ENCODE data around the gene LRFN2.

Gene LRFN2

DNA sequence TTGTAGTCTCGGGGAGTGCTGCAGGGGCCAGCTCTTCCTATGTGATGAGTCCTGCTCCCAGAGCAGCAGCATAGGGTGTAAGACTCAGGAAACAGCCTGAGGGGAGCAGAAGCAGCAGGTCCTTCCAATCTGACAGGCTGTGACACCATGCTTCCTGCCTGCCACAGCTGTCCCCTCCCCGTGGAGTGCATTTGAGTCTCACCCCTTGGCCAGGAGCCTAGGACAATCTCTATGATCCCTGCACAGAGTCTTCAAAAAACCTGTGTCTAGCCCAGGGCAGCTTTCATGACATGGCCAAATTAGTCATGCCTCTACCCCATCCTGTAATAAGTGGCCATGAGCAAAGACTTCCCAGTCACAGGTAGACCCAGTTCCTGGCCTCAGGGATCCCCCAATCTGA, 23.1 kb upstream of the LRFN2 start:
- DNase-seq (ENCODE audit: low read depth): no peak
- no peak overlapping the region for H3K4me3 ChIP-seq (ENCODE audit: low read length)
- TF ChIP-seq, protein P1, sequence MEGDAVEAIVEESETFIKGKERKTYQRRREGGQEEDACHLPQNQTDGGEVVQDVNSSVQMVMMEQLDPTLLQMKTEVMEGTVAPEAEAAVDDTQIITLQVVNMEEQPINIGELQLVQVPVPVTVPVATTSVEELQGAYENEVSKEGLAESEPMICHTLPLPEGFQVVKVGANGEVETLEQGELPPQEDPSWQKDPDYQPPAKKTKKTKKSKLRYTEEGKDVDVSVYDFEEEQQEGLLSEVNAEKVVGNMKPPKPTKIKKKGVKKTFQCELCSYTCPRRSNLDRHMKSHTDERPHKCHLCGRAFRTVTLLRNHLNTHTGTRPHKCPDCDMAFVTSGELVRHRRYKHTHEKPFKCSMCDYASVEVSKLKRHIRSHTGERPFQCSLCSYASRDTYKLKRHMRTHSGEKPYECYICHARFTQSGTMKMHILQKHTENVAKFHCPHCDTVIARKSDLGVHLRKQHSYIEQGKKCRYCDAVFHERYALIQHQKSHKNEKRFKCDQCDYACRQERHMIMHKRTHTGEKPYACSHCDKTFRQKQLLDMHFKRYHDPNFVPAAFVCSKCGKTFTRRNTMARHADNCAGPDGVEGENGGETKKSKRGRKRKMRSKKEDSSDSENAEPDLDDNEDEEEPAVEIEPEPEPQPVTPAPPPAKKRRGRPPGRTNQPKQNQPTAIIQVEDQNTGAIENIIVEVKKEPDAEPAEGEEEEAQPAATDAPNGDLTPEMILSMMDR (conservative IDR thresholded peaks at IDR 0.05; ENCODE audit: low read length): no peak

DNA sequence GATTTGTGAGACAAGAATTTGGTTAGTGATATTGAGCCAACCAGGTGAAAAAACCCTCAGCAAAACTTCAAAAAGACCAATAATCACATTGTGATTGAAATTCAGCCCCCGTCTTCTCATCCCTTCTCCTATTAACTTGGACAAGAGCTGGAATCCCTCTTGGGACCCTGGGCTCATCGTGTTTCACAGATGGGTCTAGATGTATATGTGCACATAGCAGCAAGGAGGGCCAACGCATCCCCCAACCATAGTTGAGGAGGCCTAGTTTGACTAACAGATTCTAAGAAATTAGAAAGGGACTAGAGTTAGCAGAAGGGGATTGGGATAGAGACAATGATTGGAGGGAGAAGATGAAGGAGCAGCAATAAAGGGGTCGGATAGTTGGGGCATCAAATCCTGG, 19.8 kb upstream of the LRFN2 start:
- no peak for DNase-seq (ENCODE audit: low read depth)
- TF ChIP-seq, protein P1 (conservative IDR thresholded peaks at IDR 0.05; ENCODE audit: low read length): no peak

DNA sequence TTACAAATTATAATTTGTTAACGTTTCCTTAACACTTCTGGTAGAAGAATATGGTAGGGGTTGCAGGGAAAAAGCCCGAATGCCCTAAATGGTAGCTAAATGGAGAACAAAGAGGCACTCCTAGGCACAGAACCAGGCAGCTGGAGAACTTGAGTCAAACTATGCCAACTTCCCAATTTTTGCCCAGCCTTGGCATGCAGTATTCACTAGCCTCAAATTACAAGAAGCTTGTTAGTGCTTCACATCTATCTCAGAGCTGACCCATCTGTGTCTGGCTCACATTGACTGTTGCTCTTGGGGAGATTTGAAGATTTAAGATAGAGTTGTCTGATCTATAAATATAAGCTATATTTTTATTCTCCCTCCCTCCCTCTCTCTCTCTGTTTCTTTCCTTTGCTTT, 19.4 kb upstream of the LRFN2 start:
- TF ChIP-seq, protein P1 (conservative IDR thresholded peaks at IDR 0.05; ENCODE audit: low read length): no peak
- H3K4me3 ChIP-seq (ENCODE audit: low read length): no peak overlapping the region
- DNase-seq (ENCODE audit: low read depth): no peak

More for the DNA sequence above, 19.8 kb upstream of the LRFN2 start:
- no peak overlapping the region for H3K4me3 ChIP-seq (ENCODE audit: low read length)

DNA sequence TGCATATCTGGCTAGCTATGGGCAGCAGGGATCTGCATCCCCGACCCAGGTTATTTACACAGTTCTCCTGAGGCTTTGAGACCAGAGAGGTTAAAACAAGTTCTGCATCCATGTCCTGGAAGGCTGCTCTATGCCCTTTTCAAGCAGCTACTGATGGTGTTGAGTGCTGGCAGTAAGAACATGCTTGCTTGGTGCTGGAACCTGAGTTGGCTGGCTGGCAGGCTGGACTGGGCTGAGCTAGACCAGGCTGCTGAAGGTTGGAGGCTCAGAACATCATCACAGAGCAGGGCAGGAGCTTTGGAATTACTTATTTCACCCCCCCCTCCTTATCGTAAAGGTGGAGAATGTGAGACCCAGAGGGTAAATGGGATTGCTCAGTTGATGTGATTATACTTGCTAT, 16.9 kb upstream of the LRFN2 start:
- TF ChIP-seq, protein P1 (conservative IDR thresholded peaks at IDR 0.05; ENCODE audit: low read length): no peak
- H3K4me3 ChIP-seq (ENCODE audit: low read length): no peak overlapping the region
- no peak for DNase-seq (ENCODE audit: low read depth)

DNA sequence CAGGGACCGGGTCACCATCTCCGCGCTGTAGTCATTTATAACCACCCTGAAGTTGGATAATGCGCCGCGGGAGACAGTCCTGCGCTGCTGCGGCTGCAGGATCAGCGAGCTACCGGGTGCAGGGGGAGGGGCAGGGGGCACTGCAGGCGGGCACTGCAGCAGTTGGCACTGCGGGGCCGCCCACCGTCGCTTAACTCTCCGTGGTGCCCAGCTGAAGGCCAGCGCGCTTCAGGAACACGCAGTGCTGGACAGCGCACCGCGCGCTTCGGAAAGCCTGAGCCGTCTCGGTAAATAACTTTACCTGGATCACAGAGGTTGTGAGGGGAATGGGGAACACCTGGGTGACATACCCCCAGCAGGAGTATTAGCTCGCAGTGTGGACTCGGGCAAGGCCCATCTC, 12.4 kb upstream of the LRFN2 start:
- DNase-seq (ENCODE audit: low read depth): no peak
- no peak overlapping the region for H3K4me3 ChIP-seq (ENCODE audit: low read length)
- TF ChIP-seq, protein P1 (conservative IDR thresholded peaks at IDR 0.05; ENCODE audit: low read length): no peak

DNA sequence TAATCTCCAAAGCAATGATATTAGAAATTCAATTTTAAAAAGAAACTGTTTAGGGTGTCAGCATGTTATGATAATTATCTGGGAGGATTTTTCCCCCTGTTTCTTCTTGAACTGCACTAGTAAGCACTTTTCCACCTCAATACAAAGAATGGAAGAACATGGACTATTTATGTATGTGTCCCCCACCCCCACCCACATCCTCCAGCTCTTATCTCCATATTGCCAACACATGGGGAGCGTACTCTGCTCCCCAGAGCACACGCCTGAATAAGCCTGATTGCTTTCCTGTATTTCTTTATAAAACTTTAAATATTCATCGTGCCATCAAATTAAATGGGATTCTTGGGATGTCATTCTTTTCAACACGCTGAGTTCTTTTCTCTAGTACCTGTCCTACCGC, 11.4 kb upstream of the LRFN2 start:
- H3K4me3 ChIP-seq (ENCODE audit: low read length): no peak overlapping the region
- TF ChIP-seq, protein P1 (conservative IDR thresholded peaks at IDR 0.05; ENCODE audit: low read length): no peak
- DNase-seq (ENCODE audit: low read depth): no peak

DNA sequence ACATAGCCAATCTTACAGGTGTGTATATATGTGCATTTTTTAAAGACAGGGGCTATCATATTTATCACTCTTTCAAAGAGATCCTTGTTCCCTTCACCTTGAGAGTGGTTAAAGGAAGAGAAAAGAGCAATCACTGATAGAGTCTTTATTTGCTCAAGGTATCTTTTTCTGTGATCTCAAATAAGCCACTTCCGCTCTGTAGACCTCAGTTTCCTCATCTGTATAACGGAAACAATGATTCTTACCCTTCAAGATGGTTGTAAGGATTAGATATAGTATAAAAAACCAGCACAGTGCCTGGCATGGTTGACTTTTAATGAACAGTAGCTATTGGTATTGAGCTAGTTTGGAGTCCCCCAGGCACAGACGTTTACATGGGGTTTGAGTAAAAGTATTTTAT, 10.1 kb upstream of the LRFN2 start:
- DNase-seq (ENCODE audit: low read depth): no peak
- H3K4me3 ChIP-seq (ENCODE audit: low read length): no peak overlapping the region
- TF ChIP-seq, protein P1 (conservative IDR thresholded peaks at IDR 0.05; ENCODE audit: low read length): no peak

All from AG10803 (cell line).